ENCODE results near the gene FAIM2.

DNA sequence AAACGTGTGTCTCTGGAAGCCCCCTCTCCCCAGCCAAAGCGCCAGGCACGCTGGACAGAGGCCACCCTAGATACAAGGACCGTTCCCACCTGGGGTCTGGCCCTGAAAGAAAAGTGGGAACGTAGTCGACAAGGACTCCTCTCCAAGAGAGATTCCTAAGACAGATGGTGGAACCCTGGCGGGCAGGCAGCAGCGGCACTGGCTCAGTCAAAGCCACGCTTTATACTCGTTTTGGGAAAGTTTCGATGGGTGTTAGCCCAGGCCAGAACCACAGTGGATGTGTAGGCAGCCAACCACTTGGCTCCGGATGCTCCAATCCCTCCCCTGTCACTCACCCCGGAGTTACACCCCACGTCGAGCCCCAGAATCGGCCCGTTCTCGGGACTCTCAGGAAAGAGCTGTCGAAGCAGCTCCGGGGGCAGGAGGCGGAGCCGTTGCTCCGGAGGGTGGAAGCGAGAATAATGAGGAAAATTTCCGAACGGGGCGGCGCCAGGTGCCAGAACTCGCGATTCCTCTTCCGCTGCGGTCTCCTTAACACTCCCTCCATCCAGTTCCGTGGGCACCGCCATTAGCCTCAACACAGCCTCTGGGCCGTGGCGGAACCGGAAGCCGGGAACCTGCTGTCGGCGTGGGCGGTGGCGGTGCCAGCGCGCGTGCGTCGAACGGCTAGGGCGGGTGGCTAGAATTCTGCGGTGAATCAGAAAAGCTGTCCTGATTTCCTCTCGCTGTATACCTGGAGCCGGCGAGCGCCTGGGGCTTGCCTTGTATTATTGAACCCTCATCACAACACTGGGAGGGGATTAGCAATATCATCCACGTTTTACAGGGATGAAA lies 61.0 kb downstream of the FAIM2 start, which contains the start of gene BCDIN3D:
- TF ChIP-seq, protein P1, sequence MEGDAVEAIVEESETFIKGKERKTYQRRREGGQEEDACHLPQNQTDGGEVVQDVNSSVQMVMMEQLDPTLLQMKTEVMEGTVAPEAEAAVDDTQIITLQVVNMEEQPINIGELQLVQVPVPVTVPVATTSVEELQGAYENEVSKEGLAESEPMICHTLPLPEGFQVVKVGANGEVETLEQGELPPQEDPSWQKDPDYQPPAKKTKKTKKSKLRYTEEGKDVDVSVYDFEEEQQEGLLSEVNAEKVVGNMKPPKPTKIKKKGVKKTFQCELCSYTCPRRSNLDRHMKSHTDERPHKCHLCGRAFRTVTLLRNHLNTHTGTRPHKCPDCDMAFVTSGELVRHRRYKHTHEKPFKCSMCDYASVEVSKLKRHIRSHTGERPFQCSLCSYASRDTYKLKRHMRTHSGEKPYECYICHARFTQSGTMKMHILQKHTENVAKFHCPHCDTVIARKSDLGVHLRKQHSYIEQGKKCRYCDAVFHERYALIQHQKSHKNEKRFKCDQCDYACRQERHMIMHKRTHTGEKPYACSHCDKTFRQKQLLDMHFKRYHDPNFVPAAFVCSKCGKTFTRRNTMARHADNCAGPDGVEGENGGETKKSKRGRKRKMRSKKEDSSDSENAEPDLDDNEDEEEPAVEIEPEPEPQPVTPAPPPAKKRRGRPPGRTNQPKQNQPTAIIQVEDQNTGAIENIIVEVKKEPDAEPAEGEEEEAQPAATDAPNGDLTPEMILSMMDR (IDR thresholded peaks at IDR 0.05 in 2 of 3, conservative IDR thresholded peaks at IDR 0.05 in 1 of 3; ENCODE audit: control insufficient read depth in 2 of 3, extremely low read depth in 1 of 3, insufficient read depth in 1 of 3, low read depth in 3 of 3, low read length in 3 of 3): no peak
- TF ChIP-seq, protein P2, sequence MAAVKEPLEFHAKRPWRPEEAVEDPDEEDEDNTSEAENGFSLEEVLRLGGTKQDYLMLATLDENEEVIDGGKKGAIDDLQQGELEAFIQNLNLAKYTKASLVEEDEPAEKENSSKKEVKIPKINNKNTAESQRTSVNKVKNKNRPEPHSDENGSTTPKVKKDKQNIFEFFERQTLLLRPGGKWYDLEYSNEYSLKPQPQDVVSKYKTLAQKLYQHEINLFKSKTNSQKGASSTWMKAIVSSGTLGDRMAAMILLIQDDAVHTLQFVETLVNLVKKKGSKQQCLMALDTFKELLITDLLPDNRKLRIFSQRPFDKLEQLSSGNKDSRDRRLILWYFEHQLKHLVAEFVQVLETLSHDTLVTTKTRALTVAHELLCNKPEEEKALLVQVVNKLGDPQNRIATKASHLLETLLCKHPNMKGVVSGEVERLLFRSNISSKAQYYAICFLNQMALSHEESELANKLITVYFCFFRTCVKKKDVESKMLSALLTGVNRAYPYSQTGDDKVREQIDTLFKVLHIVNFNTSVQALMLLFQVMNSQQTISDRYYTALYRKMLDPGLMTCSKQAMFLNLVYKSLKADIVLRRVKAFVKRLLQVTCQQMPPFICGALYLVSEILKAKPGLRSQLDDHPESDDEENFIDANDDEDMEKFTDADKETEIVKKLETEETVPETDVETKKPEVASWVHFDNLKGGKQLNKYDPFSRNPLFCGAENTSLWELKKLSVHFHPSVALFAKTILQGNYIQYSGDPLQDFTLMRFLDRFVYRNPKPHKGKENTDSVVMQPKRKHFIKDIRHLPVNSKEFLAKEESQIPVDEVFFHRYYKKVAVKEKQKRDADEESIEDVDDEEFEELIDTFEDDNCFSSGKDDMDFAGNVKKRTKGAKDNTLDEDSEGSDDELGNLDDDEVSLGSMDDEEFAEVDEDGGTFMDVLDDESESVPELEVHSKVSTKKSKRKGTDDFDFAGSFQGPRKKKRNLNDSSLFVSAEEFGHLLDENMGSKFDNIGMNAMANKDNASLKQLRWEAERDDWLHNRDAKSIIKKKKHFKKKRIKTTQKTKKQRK (IDR thresholded peaks at IDR 0.05; ENCODE audit: low read depth, low read length): no peak
- peak; percentile 72 to 100 for TF ChIP-seq EGR1 (IDR thresholded peaks at IDR 0.05; ENCODE audit: borderline replicate concordance in 1 of 2, low read depth in 2 of 2, low read length in 2 of 2)
- no peak for TF ChIP-seq SMC3 (IDR thresholded peaks at IDR 0.05; ENCODE audit: borderline replicate concordance, low read length)
- peak; percentile 24 for TF ChIP-seq SIX5 (IDR thresholded peaks at IDR 0.05; ENCODE audit: low read depth, low read length, severe bottlenecking)
- peak; percentile 85 for TF ChIP-seq GABPA (IDR thresholded peaks at IDR 0.05; ENCODE audit: low read depth)
- TF ChIP-seq, protein P3, sequence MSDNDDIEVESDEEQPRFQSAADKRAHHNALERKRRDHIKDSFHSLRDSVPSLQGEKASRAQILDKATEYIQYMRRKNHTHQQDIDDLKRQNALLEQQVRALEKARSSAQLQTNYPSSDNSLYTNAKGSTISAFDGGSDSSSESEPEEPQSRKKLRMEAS (IDR thresholded peaks at IDR 0.05; ENCODE audit: low read depth, low read length): peak; percentile 57; the same call in 1 of the 2 replicates
- no peak for TF ChIP-seq SMARCA5 (IDR thresholded peaks at IDR 0.05)
- no peak for TF ChIP-seq ZNF384 (IDR thresholded peaks at IDR 0.05; ENCODE audit: borderline replicate concordance, low read depth, low read length)
- no peak for TF ChIP-seq NFYA (IDR thresholded peaks at IDR 0.05; ENCODE audit: borderline replicate concordance, low read depth, low read length)
- no peak for TF ChIP-seq HDAC2 (IDR thresholded peaks at IDR 0.05)
- no peak for TF ChIP-seq RB1 (IDR thresholded peaks at IDR 0.05; ENCODE audit: borderline replicate concordance)

Data from GM12878 (cell line).